Dermis blood vessel endothelial cell (primary cell): ENCODE data around the gene PLCB1. TPM values are rescaled to one million over a fixed set of nuclear protein-coding genes. Genes with fewer than 3 reads are reported as not detected.

Experiments used
- DNase-seq: peaks from one replicate; pipeline ENCODE4 v3.0.0; 2010
- total RNA-seq: library from RNA; depleted of rRNA; stranded (reverse); fragments of >200 nt; gene quantifications from 2 replicates; pipeline ENCODE4 v1.2.3, GENCODE V29; 2014

Gene PLCB1
- total RNA-seq, 1 donor from 2014 or later = 19.6 TPM

DNA sequence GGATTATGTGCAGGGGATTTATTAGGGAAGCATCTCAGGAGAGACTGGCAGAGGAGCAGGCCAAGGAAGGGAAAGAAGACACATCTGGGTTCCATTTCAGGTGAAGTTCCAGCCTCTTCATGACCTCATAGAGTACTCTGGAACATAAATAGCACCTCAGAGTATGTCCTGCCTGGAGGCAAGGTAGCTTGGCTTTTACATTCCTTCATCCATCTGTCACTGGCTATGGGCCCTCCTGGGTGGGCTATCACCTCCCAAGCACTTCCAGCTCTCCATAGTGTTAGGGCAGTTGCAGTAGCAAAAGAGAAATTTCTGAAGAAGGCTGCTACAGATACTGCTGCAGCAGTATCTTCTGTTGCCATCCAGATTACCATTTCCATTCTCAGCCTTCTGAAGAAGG, 116.0 kb downstream of the PLCB1 start:
- DNase-seq = no peak

DNA sequence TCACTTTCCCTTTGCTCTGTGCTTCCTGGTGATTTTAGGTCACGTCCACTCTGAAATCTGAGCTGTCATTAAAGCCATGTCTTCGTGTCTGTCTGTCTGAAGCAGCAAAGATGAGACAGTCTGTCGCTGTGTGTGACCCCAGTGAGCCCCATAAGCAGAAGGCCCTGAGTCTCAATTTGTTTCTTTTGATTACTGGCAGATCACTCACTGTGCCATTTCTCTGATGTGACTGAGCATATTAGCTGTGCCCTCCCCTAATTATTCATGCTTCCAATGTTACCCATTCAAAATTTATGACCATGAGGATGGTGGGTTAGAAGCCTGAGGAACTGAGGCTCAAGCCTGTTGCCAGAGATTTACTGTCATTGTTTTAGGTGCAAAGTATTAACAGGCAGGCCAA, 117.6 kb downstream of the PLCB1 start:
- no peak for DNase-seq

DNA sequence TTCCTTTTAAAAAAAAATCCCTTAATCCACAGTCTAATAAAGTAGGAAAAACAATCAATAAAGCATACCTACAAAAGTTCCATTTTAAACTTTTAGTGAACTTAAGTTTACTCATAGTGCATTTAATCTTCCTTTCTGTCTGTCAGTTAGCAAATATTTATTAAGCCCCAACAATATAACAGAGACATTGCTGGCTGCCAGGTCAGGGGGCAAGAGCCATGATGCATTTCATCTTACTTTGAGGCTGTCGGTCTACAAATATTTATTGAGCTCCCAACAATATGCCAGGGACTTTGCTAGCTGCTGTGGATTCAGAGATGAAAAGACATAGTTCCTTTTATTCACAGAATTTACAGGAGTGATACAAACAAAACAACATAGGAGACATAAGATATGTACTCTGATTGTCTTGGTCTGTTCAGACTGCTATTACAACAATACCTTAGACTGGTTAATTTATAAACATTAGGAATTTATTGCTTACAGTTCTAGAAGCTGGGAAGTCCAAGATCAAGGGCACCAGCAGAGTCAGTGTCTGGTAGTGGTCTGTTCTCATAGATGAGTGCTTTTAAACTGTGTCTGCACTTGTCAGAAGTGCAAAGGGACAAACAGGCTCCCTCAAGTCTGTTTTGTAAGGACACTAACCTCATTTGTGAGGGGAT, 118.6 kb downstream of the PLCB1 start:
- DNase-seq = no peak

- DNase-seq = no peak
These were observed 119.1 kb downstream of the PLCB1 start for GRCh38 chr20:8251201-8251575.

GRCh38 chr20:8254911-8255582, 123.0 kb downstream of the PLCB1 start:
- DNase-seq = no peak

GRCh38 chr20:8255945-8256632, 124.0 kb downstream of the PLCB1 start:
- DNase-seq = no peak

DNA sequence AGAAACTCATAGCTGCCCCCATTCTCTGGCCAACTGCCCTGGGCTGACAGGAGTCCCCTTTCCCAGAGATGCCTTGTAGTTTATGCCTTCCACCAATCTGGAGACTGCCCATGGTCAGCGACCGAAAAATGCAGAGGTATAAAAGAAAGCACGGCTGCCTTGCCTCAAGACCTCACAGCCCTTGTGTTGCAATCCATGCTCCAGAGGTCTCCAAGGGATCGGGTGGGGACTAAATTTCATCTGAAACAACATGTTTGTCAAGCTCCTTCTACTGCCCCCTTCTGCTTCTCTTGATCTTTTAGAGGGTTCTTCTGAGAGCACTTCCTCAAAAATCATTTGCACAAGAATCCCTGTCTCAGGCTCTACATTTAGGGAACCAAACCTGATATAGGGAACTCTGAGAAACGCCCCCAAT, 128.8 kb downstream of the PLCB1 start:
- DNase-seq = no peak

- DNase-seq = no peak
These were observed 130.7 kb downstream of the PLCB1 start for GRCh38 chr20:8262721-8263120.

DNA sequence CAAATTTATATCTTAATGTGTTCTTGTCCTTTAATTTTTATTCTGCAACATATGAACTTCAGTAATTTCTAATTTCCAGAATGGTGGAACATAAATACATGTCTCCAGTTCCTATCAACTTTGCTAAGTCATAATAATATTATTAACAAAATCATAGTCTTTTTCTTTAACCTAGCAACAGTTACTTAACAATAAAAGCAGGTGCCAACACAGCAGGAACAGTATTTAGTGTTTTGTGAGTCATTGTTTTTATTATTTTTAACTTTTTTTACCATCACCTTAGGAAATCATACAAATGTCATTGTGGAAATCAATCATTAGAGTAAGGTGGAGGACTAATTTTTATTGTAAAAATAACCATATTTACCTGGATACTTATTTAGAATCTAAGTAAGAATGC, 133.5 kb downstream of the PLCB1 start:
- DNase-seq = peak; percentile 42

GRCh38 chr20:8267009-8267408, 134.9 kb downstream of the PLCB1 start:
- no peak for DNase-seq

DNA sequence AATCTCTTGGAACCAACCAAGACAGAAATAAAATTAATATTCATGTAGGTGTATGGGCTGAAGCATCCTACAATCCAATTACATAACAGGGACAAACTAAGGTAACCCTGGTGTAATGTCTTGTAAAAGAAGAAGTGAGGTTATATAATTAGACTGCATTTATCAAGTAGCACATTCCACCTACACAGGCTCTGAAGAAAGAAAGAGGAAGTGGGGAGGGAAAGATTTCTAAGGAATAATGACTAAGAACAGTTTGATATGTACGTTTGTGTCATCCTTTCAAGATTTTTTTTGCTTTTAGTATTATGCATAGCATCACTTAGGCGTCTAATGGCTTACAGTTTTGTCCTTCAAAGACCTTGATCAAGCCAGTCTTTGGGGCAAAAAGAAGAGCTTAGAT, 139.7 kb downstream of the PLCB1 start:
- no peak for DNase-seq

- DNase-seq = no peak
These were observed 140.7 kb downstream of the PLCB1 start for GRCh38 chr20:8272766-8273165.

DNA sequence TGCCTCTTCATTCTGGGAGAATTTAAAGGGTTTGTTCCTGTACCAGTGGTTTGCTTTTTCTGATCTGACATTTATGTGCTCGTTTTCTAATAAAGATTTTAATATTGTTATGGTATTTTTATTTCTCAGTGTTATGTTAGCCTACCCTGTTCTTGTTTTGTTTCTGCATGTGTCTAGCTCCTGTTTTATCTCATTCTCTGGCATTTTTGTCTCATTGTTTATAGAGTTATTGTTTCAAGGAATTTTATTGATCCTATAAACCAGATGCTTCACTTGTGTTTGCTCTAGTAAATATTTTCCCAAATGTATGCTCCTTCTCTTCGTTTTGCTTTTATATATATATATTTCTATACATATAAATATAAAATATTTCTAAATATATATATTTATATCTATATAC, 152.8 kb downstream of the PLCB1 start:
- no peak for DNase-seq

DNA sequence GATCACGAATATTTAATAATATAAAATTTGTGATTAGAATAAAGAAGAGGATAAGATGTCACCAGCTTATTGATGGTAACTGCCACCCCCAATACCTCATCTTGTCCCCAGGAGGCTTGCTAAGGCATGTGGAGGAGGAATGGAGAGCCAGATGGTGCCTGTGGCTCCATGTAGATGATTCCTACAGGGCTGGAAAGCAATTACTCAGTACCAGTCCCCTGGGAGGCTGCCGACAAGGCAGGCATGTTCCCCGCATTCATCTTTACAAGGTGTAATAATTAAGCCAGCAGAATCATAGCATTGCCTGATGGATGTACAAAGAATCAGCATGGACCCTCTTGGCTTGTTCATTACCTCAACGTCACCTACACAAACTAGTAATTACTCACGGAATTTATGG, 155.3 kb downstream of the PLCB1 start:
- no peak for DNase-seq

GRCh38 chr20:8291200-8291599, 159.1 kb downstream of the PLCB1 start:
- DNase-seq = no peak

- DNase-seq = no peak
These were observed 159.8 kb downstream of the PLCB1 start for GRCh38 chr20:8291873-8292272.

- no peak for DNase-seq
These were observed 160.7 kb downstream of the PLCB1 start for GRCh38 chr20:8292793-8293192.

GRCh38 chr20:8293750-8294149, 161.7 kb downstream of the PLCB1 start:
- DNase-seq = no peak

GRCh38 chr20:8296536-8296935, 164.5 kb downstream of the PLCB1 start:
- DNase-seq = no peak

- DNase-seq = no peak
These were observed 166.5 kb downstream of the PLCB1 start for GRCh38 chr20:8298426-8299043.

DNA sequence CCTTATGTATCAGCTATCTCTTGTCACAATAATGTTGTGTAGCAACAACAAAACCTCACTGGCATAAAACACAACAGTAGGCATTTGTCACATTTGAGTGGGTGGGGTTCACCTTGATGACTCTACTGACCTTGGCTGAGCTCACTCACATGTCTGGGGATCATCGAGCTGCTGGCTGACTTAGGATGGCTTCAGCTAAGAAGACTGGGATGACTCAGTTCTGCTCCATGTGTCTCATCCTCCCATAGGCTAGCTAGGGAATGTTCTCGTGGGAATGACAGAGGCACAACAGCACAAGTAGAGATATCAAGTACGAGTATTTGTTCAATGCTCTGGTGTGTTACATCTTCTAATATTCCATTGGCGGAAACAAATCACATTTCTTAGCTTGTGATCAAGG, 167.9 kb downstream of the PLCB1 start:
- DNase-seq = no peak

- DNase-seq = no peak
These were observed 169.6 kb downstream of the PLCB1 start for GRCh38 chr20:8301655-8302054.

- no peak for DNase-seq
These were observed 171.6 kb downstream of the PLCB1 start for GRCh38 chr20:8303651-8304050.
